Stimulated activated CD4-positive, alpha-beta T cell treated with anti-CD3 and anti-CD28 coated beads, Interleukin-4, amount 100 ng/mL, for 48 hours (primary cell): ENCODE results near the gene HINT3.
A peak's percentile ranks its signal among the peaks of the same experiment; 100 is the strongest.
"Not testable (repeated sequence)": the region's sequence is repeated elsewhere in the genome, so short reads cannot be mapped to it uniquely, and the experiment has no call there.

Experiments
- DNase-seq, 2 donors: peaks; one replicate each; pipeline ENCODE4 v3.0.0-alpha.2; 2020; ENCODE audit warnings: low read depth in 2 of 2

HINT3 gene

DNA sequence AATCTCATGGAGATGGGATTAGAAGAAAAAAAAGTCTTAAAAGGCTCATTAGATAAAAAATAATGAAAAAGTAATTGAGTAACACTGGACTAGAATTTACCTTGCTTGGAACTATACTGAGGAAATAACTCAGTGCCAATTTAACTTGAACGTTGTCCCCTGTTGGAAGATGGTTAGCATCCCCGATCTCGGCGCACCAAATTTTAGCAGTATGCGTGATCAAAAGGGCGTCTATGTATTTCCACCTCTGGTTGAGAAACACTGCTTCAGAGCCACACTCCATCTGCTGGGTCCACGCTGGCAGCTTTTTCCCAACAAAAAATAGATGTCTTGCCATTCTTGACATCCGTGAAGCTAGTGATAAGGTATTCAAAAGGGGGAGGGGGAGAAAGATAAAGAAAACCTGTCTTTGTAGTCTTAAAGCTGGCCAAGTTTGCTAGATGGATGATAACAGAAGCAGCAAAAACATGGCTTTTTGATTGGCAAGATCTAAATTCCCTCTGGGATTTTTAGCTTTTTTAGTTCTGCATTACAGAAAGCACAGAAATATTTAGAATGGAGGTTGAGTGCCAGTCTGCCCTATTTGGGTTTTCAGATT, 6.4 kb downstream of the HINT3 start:
- DNase-seq = no peak

DNA sequence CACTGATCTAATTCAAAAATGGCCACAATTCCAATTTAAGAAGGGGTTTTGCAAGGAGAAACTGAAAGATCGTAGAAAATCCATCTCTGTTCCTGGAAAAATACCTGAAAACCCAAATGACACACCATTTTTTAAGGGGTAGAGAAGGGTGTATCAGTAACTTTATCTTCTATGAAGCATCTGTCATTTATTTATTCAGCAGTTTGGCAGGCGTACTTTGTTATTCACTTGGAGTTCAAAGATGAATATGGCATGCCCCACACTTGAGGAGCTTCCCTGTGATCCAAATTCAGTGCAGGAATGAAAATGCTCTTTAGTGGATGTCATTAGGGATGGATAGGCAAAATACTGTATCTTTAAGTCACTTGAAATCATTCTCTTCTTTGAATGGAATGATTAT, 7.2 kb downstream of the HINT3 start:
- no peak for DNase-seq

DNA sequence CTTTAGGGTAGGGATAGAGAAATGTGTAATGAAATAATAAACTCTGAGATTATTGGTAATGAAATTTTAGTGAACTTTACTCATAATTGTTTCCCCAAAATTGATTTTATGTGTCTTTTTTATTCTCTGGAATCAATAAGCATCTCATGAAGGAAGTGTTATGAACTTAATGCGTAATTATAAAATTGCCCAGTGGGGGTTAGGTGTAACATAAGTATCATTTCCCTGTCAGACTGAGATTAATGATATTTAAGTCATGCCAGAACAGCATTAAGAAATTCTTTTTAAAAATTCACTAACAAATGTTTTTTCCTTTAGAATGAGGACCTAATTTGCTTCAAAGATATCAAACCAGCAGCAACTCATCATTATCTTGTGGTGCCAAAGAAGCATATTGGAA, 10.0 kb downstream of the HINT3 start:
- DNase-seq = no peak

DNA sequence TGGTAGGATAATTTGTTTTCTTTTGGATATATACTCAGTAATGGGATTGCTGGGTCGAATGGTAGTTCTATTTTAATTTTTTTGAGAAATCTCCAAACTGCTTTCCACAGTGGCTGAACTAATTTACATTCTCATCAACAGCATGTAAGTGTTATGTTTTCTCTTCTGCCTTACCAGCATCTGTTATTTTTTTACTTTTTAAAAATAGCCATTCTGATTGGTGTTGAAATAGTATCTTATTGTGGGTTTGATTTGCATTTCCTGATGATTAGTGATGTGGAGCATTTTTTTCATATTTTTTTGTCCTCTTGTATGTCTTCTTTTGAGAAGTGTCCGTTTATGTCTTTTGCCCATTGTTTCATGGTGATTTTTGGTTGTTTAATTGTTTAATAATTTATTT, 11.9 kb downstream of the HINT3 start:
- no peak for DNase-seq

DNA sequence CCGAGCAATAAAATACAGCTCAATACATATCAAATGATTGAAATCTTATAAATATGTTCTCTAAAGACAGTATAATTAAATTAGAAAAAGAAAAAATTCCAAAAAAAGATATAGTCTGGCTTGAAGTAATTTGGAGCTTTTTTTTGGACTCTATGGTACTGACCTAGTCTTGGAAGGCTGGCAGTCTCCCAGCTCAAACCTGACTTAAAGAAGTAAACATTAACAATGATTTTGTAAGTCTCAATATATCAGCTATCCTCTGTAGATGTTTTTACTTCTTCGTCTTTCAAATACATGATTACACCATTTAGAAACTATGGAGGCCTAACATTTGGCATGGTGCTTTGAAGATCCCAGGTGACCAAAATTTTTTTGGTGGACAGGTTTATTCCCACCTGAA, 14.2 kb downstream of the HINT3 start:
- DNase-seq = no peak

DNA sequence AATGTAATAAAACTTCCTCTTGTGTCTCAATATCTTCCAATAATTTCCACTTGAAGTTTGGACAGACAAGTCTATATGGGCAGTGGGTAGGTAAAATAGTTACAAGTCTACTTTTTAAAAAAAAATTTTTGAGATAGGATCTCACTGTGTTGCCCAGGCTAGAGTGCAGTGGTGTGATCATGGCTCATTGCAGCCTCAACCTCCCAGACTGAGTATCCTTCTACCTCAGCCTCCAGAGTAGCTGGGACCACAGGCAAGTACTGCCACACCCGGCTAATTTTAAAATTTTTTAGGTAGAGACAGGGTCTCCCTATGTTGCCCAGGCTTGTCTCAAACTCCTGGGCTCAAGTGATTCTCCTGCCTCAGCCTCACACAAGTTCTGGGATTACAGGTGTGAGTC, 15.9 kb downstream of the HINT3 start:
- not testable (repeated sequence) for DNase-seq

DNA sequence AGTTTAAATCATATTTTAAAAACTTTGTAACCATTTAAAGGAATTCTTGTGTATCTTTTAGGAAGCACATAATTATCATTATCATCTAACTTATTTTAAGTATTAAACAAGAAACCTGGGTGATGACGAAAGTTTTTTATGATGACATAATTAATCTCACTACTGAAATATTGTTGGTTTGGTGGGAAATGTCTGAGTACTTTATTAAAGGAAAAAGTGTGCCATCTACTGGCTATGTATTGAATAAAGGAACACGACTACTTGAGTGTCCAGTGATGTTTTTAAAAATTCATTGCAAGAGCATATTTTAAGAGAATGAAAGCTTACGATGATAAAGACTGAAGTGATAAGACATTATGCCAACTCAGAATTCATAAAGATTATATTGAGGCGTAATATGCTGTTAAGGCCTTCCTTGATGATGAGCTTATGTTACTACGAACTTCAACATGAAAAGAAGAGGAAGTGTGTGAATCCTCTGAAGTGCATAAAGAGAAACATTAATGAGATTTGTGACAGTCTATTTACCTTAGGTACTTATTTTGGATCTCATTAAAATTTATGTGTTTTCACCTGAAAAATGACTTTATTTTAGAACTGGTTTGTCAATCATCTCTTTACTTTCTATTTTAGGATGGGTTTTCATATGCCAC, 17.8 kb downstream of the HINT3 start:
- DNase-seq = no peak

DNA sequence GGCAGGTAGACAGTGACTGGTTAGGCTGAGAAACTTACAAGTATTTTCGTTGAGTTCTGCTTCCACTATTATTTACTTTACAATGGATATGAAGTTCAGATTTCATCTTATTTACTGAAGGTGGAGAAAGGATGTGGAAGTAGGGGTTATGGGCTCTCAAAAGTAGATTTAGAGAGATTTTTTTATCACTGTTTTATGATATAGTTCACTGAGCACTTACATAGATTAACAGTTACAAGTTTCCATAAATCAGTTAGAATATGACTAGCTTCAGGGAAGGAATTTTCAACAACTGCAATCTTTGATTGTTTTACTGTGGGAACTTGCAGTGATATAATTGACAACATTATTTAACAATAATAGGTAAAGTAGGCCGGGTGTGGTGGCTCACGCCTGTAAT, 22.5 kb downstream of the HINT3 start:
- no peak for DNase-seq

DNA sequence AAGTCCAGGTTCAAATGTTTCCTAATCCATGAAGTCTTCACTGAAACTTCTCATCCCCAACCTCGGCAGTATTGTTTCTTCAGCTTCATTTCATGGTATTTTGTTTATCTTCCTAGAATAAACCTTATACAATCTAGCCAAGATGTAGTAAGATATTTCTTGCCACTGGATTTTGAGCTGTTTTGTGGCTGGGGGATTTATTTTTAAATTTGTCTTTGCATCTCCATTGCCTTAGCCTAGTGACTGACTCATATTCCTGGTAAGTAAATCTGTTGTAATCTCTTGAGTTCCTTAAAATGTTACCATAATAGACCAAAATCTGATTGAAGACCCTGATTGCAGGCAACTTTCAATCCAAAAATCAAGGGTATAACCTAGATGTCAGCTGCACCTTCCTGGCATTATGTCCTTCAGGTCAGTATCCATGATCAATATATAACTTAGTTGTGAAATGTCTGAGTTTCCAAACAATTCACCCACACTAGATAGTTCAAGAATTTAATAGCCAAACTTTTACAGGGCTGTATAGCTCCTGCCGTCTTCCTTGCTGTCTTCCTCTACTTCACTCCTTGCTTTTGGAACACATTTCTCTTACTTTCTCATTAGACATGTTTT, 25.1 kb downstream of the HINT3 start:
- DNase-seq = no peak

DNA sequence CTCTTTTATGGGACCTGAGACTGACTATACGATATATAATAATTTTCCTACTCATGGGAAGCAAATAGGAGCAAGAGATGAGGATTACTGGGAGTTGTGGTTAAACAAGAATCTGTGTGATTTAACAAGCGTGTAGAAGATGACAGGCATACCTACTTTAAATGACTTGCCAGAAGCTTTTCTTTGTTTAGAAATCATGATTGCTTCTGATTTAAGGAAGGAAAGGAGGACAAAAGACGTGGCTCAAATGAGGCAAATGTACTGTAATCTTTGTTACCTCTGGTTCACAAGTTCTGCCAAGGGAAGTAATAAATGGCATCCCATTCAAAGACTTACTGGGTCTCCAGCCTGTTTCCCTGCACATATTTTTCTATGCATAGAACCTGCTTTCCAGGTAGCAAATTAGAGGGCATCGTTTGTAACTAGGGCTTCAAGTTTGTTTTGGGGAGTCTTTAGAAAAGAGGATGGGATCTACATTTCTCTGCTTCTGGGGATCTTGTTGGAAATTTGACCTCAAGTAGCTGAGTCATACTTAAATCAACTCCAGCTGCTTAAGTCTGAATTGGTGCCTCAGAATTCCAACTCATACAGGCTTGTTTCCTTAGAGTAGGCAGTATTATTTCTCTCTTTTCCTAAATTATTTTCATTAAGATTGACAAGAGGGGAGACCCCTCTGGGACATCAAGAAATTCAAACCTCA, 26.8 kb downstream of the HINT3 start:
- no peak for DNase-seq

DNA sequence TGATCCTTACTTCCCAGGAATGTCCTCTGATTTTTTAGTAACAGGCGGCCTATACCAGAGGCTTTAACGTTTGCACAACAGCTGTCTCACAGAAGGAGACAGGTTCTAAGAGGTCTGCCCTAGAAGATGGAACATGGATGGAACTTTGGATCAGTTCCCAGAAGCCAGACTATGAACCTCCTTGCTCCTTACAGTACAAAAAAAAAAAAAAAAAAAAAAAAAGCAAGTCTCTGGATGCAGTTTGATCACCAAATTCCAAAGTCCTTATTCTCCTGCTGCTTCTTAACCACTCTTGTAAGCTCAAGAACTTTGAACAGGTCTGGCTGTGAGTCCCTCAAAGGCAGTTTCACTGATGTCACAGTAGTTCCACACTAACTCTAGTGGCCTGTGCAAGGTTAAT, 27.7 kb downstream of the HINT3 start:
- no peak for DNase-seq

DNA sequence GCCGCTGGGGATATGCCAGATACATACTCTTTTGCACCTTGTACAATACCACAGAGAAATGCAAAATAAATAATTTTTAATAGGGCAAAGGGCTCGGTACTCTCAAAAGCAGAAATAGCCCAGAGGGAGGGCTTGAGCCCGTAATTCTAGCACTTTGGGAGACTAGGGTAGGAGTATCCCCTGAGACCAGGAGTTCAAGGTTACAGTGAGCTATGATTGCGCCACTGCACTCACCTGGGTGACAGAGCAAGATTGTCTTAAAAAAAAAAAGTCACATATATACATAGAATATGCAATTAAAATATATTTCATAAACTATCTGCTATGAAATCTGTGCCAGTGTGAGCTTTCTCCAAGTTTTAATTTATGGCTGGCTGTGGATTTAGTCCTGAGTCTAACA, 29.0 kb downstream of the HINT3 start:
- DNase-seq = no peak

DNA sequence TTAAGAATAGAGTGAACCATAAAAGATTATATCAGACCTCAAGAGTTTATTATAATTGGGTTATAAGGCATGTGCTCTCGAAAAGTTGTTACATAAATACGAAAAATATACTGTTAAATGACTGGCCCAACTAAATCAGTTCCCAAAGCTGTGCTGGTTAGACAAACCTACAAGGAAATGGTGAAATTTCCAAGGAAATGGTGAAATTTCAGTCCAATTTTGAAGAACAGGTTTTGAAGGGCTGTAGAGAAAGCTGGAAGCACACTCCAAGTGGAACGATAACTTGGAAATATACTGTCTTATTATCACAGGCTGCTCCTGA, 29.4 kb downstream of the HINT3 start:
- no peak for DNase-seq

DNA sequence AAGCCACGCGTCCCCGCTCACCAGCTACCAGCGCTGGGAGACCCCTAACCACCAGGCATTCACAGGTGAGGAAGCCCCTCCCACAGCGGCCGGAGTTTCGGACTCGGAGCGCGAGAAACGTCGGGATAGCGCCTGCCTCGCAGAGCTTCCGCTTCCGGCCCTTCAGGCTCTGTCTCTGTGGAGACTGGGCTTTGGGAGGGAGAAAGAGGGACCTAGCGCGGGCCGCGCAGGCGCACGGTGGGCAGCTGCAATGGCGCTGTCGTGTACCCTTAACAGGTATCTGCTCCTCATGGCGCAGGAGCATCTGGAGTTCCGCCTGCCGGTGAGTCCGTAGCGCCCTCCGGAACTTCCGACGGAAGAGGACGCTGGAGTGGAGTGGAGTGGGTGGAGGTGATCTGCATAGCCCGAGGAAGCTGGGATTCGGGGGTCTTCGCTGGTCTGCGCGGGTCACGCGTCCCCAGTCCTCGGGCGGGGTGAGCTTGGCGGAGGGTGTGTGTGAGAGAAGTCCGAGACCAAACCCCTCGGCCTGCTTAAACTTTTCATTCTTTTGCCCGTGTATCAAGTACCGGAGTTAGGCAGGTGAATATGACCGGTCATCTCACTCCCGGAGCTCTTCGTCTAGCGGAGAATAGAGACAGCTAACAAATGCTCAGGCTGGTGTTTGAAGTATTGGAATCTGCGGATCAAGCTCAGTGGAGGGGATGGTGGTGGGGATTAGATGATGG, 29.9 kb downstream of the HINT3 start, which contains the start of gene TRMT11:
TRMT11 (plus strand) TSS at position 240 of the 725 bp plus-strand sequence; CDS start at position 251, 11 bp downstream.
- peak; percentile 72 to 83 for DNase-seq

DNA sequence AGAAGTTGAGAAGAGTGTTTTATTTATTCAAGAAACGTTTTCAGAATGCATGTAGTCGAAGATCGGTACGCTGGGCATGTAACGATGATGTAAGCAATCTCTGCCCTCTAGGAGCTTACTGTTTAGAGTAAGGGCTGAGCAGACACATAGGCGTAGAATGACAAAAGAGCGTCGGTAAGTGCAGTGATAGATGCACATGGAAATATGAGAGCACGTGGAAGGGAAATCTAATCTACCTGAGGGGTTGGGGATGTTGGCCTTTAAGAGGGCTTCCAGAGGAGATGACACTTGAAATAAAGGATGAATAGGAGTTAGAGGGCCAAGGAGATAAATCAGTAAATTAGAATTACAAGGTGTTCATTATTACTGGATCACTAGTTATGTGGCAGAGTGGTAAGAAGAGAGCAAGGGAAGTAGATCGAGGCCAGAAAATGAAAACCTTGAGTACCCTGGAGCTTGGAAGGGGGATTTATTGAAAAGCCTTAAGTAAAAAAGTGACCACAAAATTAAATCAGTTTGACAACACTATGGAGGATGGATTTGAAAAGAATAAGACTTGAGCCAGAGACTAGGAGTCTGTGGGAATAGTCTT, 30.6 kb downstream of the HINT3 start:
- DNase-seq = no peak

DNA sequence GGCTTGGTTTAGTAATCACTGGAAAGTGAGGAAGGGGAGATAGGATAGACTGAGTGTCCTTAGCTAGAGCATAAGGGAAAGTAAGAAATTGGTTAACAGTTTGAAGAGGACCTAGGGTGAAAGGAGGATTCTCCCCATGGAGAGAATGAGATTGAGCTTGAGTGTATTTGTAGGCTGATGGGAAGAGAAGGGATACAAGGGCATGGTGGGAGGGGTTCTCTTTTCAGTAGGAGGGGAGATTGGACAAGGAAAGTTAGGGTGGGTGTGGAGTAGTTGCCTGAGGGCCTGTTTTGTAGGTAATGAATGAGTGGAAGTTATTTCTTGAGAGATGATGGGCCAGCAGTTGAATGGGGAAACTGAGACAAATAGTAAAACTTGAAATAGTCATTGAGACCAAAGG, 31.7 kb downstream of the HINT3 start:
- no peak for DNase-seq

DNA sequence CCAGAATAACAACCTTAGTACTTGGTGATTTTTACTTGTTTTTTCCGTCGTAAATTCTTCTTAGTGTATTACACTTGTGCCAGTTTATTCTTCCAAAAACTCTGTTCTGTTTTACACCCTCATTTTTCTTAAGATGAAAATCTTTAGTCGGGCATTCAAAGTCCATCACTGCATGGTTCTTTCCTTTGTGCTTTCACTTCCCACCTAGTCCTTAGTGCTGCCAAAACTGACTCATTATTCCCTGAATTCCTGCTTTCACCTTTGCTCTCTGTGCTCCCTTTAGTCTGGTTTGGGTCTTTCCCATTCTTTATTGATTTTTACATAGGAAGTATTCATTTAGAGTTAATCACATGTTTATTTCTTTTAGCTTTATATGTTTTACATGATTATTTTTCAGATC, 33.1 kb downstream of the HINT3 start:
- no peak for DNase-seq

DNA sequence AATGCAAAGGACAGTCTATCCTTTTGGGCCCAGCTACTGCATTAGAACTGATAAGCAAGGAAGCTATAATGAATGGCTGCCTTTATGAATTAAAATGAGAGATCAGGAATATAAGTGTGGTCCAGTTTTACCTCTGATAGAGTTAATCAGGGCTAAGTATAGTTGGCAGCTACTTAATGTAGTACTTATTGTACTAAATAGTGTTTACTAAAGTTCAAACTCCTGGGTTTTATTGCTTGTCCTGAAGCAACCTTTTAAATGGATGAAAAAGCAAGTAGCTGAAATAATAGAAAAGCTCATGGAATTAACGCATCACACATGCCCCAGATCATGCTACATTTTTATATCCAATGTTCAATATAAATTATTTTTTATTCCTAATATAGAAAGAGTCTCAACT, 35.1 kb downstream of the HINT3 start:
- DNase-seq = no peak

DNA sequence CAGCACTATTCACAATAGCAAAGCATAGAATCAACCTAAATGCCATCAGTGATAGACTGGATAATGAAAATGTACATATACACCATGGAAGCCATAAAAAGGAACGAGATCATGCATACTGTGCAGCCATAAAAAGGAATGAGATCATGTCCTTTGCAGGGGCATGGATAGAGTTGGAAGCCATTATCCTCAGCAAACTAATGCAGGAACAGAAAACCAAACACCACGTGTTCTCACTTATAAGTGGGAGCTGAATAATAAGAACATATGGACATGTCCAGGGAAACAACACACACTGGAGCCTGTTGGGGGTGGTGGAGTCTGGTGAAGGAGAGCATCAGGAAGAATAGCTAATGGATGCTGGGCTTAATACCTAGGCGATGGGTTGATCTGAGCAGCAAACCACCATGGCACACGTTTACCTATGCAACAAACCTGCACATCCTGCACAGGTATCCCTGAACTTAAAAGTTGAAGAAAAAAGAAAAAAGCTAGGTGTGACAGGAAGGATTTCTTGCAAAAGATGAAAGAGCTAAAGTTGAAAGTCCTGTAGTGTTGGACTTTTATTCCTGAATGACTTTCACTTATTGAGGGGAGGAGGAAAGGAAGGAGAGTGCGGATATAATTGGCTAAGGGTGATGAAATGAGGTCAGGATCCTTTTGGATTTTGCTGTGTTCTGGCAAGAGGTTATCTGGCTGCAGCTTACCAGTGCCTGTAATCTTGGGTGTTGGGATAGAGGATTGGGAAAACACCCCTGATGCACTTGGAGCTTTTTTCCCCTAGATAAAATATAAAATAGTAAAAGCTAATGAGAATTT, 38.3 kb downstream of the HINT3 start:
- DNase-seq = no peak

DNA sequence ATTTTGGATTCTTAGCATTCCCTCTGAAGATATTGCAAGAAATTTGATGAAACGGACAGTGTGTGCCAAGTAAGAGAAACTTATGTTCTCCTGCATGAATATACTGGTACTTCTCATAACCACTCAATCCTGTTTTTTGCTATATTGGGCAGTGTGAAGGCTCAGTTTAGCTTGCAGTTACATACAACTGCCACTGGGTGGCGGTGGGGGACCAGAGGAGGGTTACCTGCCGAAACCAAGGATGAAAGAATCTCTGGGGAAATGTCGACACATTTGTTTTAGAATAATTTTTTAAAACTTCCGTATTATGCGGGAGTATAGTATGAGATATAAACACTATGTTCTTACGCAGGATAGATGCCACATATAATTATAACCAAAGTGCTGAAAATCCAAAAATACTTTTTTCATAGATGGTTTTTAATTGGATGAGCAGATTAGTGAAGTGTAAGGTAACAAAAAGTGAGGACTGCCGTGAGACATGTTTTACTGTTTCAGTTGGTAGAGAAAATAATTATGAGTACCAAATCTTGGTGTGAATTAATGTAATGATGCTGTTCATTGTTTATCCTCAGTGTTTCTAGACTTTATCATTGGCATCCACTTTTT, 39.5 kb downstream of the HINT3 start:
- peak; percentile 55 to 60 for DNase-seq
